ENCODE measurements around the gene QRSL1. TPM values are rescaled to one million over a fixed set of nuclear protein-coding genes. Genes with fewer than 3 reads are reported as not detected.

QRSL1 gene
- total RNA-seq, 6 donors from 2014 or later = 3.9 to 9.5 (median 7.7) TPM

- ATAC-seq (ENCODE audit: low FRiP score in 2 of 2) (no peak), DNase-seq (no peak)
- Histone ChIP-seq H3K27me3 (no peaks in the 10 kb centered on the region), H3K4me3 (no peak overlapping the region), H3K27ac (no peak overlapping the region), H3K36me3 (no peaks in the 10 kb centered on the region), H3K9me3 (no peaks in the 10 kb centered on the region), H3K4me1 (no peaks in the 10 kb centered on the region)
- TF ChIP-seq EP300 (IDR thresholded peaks at IDR 0.05) (no peak), CTCF (IDR thresholded peaks at IDR 0.05) (peak in 1 of 6 experiments; percentile 11), POLR2A (IDR thresholded peaks at IDR 0.05) (no peak)
- WGBS, 2 donors = 83% methylated on average over 6 of the region's 6 CpGs
Observed at GRCh38 chr6:106609699-106610098, 19.7 kb upstream of the QRSL1 start.

- DNase-seq (no peak), ATAC-seq (ENCODE audit: low FRiP score in 2 of 2) (no peak)
- TF ChIP-seq CTCF (IDR thresholded peaks at IDR 0.05) = no peak
- no peak for TF ChIP-seq EP300 (IDR thresholded peaks at IDR 0.05)
- no peak for TF ChIP-seq POLR2AphosphoS5 (IDR thresholded peaks at IDR 0.05)
- TF ChIP-seq POLR2A (IDR thresholded peaks at IDR 0.05) = no peak
Observed at GRCh38 chr6:106611030-106611429, 18.3 kb upstream of the QRSL1 start.

GRCh38 chr6:106612671-106613416, 16.5 kb upstream of the QRSL1 start:
- WGBS, 2 donors = 93 to 94% methylated on average over 9 of the region's 9 CpGs
- ATAC-seq (ENCODE audit: low FRiP score in 2 of 2) = no peak
- Histone ChIP-seq H3K36me3 (peaks cover 0 to 5% (median 0%) of the 10 kb centered on the region in 4 donors), H3K4me3 (no peak overlapping the region), H3K9me3 (no peaks in the 10 kb centered on the region), H3K4me1 (no peaks in the 10 kb centered on the region), H3K27ac (no peak overlapping the region), H3K27me3 (no peaks in the 10 kb centered on the region)
- no peak for DNase-seq
- no peak for TF ChIP-seq POLR2A (IDR thresholded peaks at IDR 0.05)
- no peak for TF ChIP-seq EP300 (IDR thresholded peaks at IDR 0.05)
- no peak for TF ChIP-seq POLR2AphosphoS5 (IDR thresholded peaks at IDR 0.05)
- no peak for TF ChIP-seq CTCF (IDR thresholded peaks at IDR 0.05)

More at GRCh38 chr6:106611030-106611429, 18.3 kb upstream of the QRSL1 start:
- 92 to 95% methylated on average over 2 of the region's 2 CpGs for WGBS, 2 donors
- H3K4me3 ChIP-seq = no peak overlapping the region
- no peaks in the 10 kb centered on the region for H3K27me3 ChIP-seq
- H3K36me3 ChIP-seq = no peaks in the 10 kb centered on the region
- no peak overlapping the region for H3K27ac ChIP-seq
- H3K9me3 ChIP-seq = no peaks in the 10 kb centered on the region
- H3K4me1 ChIP-seq = no peaks in the 10 kb centered on the region

- no peak for TF ChIP-seq EP300 (IDR thresholded peaks at IDR 0.05)
- no peak for TF ChIP-seq POLR2A (IDR thresholded peaks at IDR 0.05)
- WGBS, 2 donors = 100% methylated on average over 1 of the region's 1 CpG
- Histone ChIP-seq H3K4me1 (no peaks in the 10 kb centered on the region), H3K27me3 (no peaks in the 10 kb centered on the region), H3K36me3 (peaks cover 0 to 5% (median 0%) of the 10 kb centered on the region in 4 donors), H3K9me3 (no peaks in the 10 kb centered on the region), H3K4me3 (no peak overlapping the region), H3K27ac (no peak overlapping the region)
- DNase-seq (no peak), ATAC-seq (ENCODE audit: low FRiP score in 2 of 2) (no peak)
Observed at GRCh38 chr6:106613590-106613989, 15.8 kb upstream of the QRSL1 start.

- WGBS, 2 donors = 59 to 88% methylated on average over 1 of the region's 1 CpG
Observed at GRCh38 chr6:106614166-106614565, 15.2 kb upstream of the QRSL1 start.

More at GRCh38 chr6:106614166-106614565, 15.2 kb upstream of the QRSL1 start:
- ATAC-seq (ENCODE audit: low FRiP score in 2 of 2) (no peak), DNase-seq (no peak)
- Histone ChIP-seq H3K27ac (no peak overlapping the region), H3K4me3 (no peak overlapping the region), H3K27me3 (no peaks in the 10 kb centered on the region), H3K9me3 (no peaks in the 10 kb centered on the region), H3K4me1 (no peaks in the 10 kb centered on the region), H3K36me3 (peaks cover 0 to 5% (median 0%) of the 10 kb centered on the region in 4 donors)
- TF ChIP-seq EP300 (IDR thresholded peaks at IDR 0.05) = no peak
- TF ChIP-seq CTCF (IDR thresholded peaks at IDR 0.05) = no peak
- TF ChIP-seq POLR2AphosphoS5 (IDR thresholded peaks at IDR 0.05) = no peak
- TF ChIP-seq POLR2A (IDR thresholded peaks at IDR 0.05) = no peak

All from upper lobe of left lung (tissue), 6 donors.